GM12872 (cell line): ENCODE results near the gene TRAF3IP3.

ENCODE experiments used
- CTCF ChIP-seq: IDR thresholded peaks from 3 replicates; pipeline ENCODE4 v1.5.1; 2011; ENCODE audit warnings: low read depth, mild to moderate bottlenecking, low read length, moderate library complexity; ENCODE audit not compliant: insufficient read depth

Gene TRAF3IP3

GRCh38 chr1:209778102-209778501, 22.2 kb downstream of the TRAF3IP3 start:
- TF ChIP-seq CTCF = no peak

GRCh38 chr1:209780268-209780667, 24.4 kb downstream of the TRAF3IP3 start:
- no peak for TF ChIP-seq CTCF

- TF ChIP-seq CTCF = no peak
Measured at GRCh38 chr1:209783386-209783785, 27.5 kb downstream of the TRAF3IP3 start.

- TF ChIP-seq CTCF = no peak
Measured at GRCh38 chr1:209784265-209785169, 28.7 kb downstream of the TRAF3IP3 start, which contains the start of gene C1orf74. Gene C1orf74, minus strand, starts transcription at chr1:209784559. Its CDS starts 925 bp downstream, at chr1:209783634.

- TF ChIP-seq CTCF = no peak
Measured at GRCh38 chr1:209785592-209785991, 29.7 kb downstream of the TRAF3IP3 start.

- TF ChIP-seq CTCF = no peak
Measured at GRCh38 chr1:209786146-209786545, 30.3 kb downstream of the TRAF3IP3 start.

- TF ChIP-seq CTCF = no peak
Measured at GRCh38 chr1:209787551-209787950, 31.7 kb downstream of the TRAF3IP3 start.
